Body of pancreas (tissue), 4 donors: ENCODE measurements around the gene TPGS2.

Experiments
- CTCF ChIP-seq, 7 experiments: fragments of 450-650 bp in 4 of 7; fragments of 200-600 bp in 3 of 7; sonication (generic) in 3 of 7; IDR thresholded peaks; one replicate each; pipeline ENCODE4 v1.5.1; 2016 to 2019; ENCODE audit warnings: antibody characterized with exemption in 7 of 7
- POLR2A ChIP-seq, 3 donors: fragments of 450-650 bp; IDR thresholded peaks; one replicate each; pipeline ENCODE4 v1.6.1; 2016; ENCODE audit warnings: antibody characterized with exemption in 3 of 3, mild to moderate bottlenecking in 2 of 3

DNA sequence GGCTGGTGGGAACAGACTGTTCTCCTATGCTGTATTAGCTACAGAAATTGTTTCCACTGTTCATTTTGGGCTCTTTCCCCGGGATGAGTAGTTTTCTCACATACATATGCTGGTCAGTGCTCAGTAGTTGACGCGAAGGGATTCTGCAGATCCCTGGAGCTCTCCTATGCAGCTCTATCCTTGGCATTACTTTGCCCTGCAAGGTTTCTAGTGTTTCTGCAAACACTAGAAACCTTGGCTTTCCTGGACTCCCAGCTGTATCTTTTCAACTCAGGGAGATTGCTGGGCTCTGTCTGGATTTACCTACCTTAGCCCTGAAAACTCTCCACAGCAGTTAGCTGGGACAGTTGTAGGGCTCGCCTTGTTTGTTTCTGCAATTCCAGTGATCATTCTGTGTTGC lies 11.0 kb upstream of the TPGS2 start:
- TF ChIP-seq CTCF (IDR thresholded peaks at IDR 0.05) (no peak), POLR2A (IDR thresholded peaks at IDR 0.05) (no peak)
